GM12878 (cell line): ENCODE results near the gene PLAAT3. TPM values are rescaled to one million over a fixed set of nuclear protein-coding genes. Genes with fewer than 3 reads are reported as not detected.

Experiments used
- ATAC-seq: fragments of 200-7000 bp; cut with Tn5 transposase; 3 replicates; pipeline ENCODE4 v1.9.1; 2020; ENCODE audit warnings: mild to moderate bottlenecking, moderate library complexity
- BruUV-seq: library from RNA; stranded (reverse); fragments of 400-500 nt; replicated peaks from 2 replicates; lab custom pipeline; 2021; lab: Mats Ljungman, UMichigan
- CTCF ChIA-PET: fragments of 300-600 bp; sonication (Branson Sonifier 250); formaldehyde crosslinking; extraction: SDS; loops from one replicate; lab custom pipeline; 2021; ENCODE audit warnings: inconsistent platforms; lab: Yijun Ruan, JAX
- POLR2A ChIA-PET: fragments of 350-600 bp; formaldehyde crosslinking; extraction: SDS; loops from one replicate; lab custom pipeline; 2021; ENCODE audit warnings: inconsistent platforms; lab: Charles Lee
- RAD21 ChIA-PET: fragments of 300-600 bp; sonication (Branson Sonifier 250); formaldehyde crosslinking; loops from one replicate; lab custom pipeline; 2023; ENCODE audit warnings: antibody characterized with exemption; ENCODE audit not compliant: unreplicated experiment; lab: Charles Lee
- SMC1A ChIA-PET: fragments of 300-600 bp; sonication (Branson Sonifier 250); formaldehyde crosslinking; loops from one replicate; lab custom pipeline; 2023; ENCODE audit not compliant: unreplicated experiment, uncharacterized antibody; lab: Charles Lee
- DNase-seq: peaks from one replicate; pipeline ENCODE4 v3.0.0-alpha.2; 2011; ENCODE audit warnings: low read depth, low spot score
- FAIRE-seq: peaks from 3 replicates; lab custom pipeline; 2011; peaks lifted over from hg19 to GRCh38; lab: Jason Lieb, UNC
- H2AFZ ChIP-seq: 2 replicates; pipeline ENCODE4 v1.6.0; 2011; ENCODE audit warnings: low read depth, low read length, control low read depth; ENCODE audit not compliant: control insufficient read depth
- H3K27ac ChIP-seq: 2 replicates; pipeline ENCODE4 v1.5.1; 2011; ENCODE audit warnings: control low read depth; ENCODE audit not compliant: control insufficient read depth, insufficient read depth
- H3K27me3 ChIP-seq, 2 experiments: replicated peaks in 1 of 2; 2 replicates each; pipeline versions ENCODE4 v1.6.0 to v1.6.1; 2011; ENCODE audit warnings: low read length in 1 of 2; ENCODE audit not compliant: control insufficient read depth in 2 of 2, insufficient read depth in 2 of 2
- H3K36me3 ChIP-seq, 2 experiments: 2 replicates each; pipeline ENCODE4 v1.5.1; 2011; ENCODE audit warnings: low read length in 1 of 2; ENCODE audit not compliant: control insufficient read depth in 2 of 2, insufficient read depth in 2 of 2
- H3K4me1 ChIP-seq: 2 replicates; pipeline ENCODE4 v1.6.1; 2011; ENCODE audit warnings: mild to moderate bottlenecking, low read length, moderate library complexity, mixed read lengths; ENCODE audit not compliant: control insufficient read depth, insufficient read depth
- H3K4me2 ChIP-seq: 2 replicates; pipeline ENCODE4 v1.6.0; 2011; ENCODE audit warnings: control low read depth; ENCODE audit not compliant: control insufficient read depth, insufficient read depth
- H3K4me3 ChIP-seq: fragments of 200-600 bp; sonication (generic); 2 replicates; pipeline ENCODE4 v1.5.1; 2016
- H3K79me2 ChIP-seq: 2 replicates; pipeline ENCODE4 v1.6.0; 2011; ENCODE audit warnings: low read length; ENCODE audit not compliant: control insufficient read depth, insufficient read depth
- H3K9ac ChIP-seq: 2 replicates; pipeline ENCODE4 v1.8.0; 2011; ENCODE audit warnings: low read length, control low read depth, mixed read lengths; ENCODE audit not compliant: control insufficient read depth, insufficient read depth
- H3K9me3 ChIP-seq: replicated peaks from 3 replicates; pipeline ENCODE4 v1.5.1; 2011; ENCODE audit warnings: mild to moderate bottlenecking, low read length; ENCODE audit not compliant: control insufficient read depth, insufficient read depth
- H4K20me1 ChIP-seq: 2 replicates; pipeline ENCODE4 v1.6.0; 2011; ENCODE audit not compliant: control insufficient read depth, insufficient read depth
- CTCF ChIP-seq, 3 experiments: IDR thresholded peaks in 2 of 3; conservative IDR thresholded peaks in 1 of 3; 2 replicates each; pipeline ENCODE4 v1.5.1; 2011; ENCODE audit warnings: low read depth in 3 of 3, low read length in 3 of 3, mild to moderate bottlenecking in 3 of 3, control low read depth in 2 of 3, moderate library complexity in 2 of 3, inconsistent platforms in 1 of 3, mixed read lengths in 1 of 3; ENCODE audit not compliant: control insufficient read depth in 2 of 3, insufficient read depth in 1 of 3; ENCODE audit errors: extremely low read depth in 1 of 3
- GABPA ChIP-seq: IDR thresholded peaks from 2 replicates; pipeline ENCODE4 v1.6.1; 2014; ENCODE audit warnings: antibody characterized with exemption, low read depth, mild to moderate bottlenecking, inconsistent platforms
- MTA3 ChIP-seq: IDR thresholded peaks from 2 replicates; pipeline ENCODE4 v1.6.1; 2012; ENCODE audit warnings: low read length, inconsistent platforms, borderline replicate concordance
- NR2C2 ChIP-seq: IDR thresholded peaks from 2 replicates; pipeline ENCODE4 v1.6.1; 2011; ENCODE audit warnings: borderline replicate concordance, low read depth; ENCODE audit not compliant: control insufficient read depth, insufficient read length
- PBX3 ChIP-seq: IDR thresholded peaks from 2 replicates; pipeline ENCODE4 v1.6.1; 2011; ENCODE audit warnings: mild to moderate bottlenecking, low read depth, low read length, moderate library complexity; ENCODE audit not compliant: insufficient replicate concordance
- RFX5 ChIP-seq: IDR thresholded peaks from 2 replicates; pipeline ENCODE4 v1.6.1; 2011; ENCODE audit warnings: low read depth, low read length, improper control_type of control experiment
- YBX1 ChIP-seq: fragments of 450-650 bp; IDR thresholded peaks from 2 replicates; pipeline ENCODE4 v1.6.1; 2016; ENCODE audit warnings: antibody characterized with exemption
- YY1 ChIP-seq: IDR thresholded peaks from 2 replicates; pipeline ENCODE4 v1.6.1; 2011; ENCODE audit warnings: low read depth, mild to moderate bottlenecking, low read length
- WGBS: methylation state at CpG from one replicate; pipeline ENCODE4 v1.1.6; 2016; ENCODE audit warnings: low lambda C conversion rate; ENCODE audit not compliant: insufficient replicate concordance, insufficient coverage; ENCODE audit errors: missing lambda C conversion rate; 5-methylcytosine and 5-hydroxymethylcytosine counted together
- in situ Hi-C: fragments of 300-500 bp; cut with MboI; formaldehyde crosslinking; loops from 9 replicates; pipeline ENCODE4 v1.14.3; 2018; ENCODE audit warnings: mixed read lengths
- intact Hi-C: fragments of 100-400 bp; cut with micrococcal nuclease; formaldehyde crosslinking; loops from one replicate; pipeline ENCODE4 v1.14.2; 2022; ENCODE audit not compliant: unreplicated experiment
- polyA plus RNA-seq, 11 experiments: library from polyadenylated mRNA; depleted of rRNA in 4 of 11; unstranded in 6 of 11; stranded (reverse) in 5 of 11; fragments of >200 nt; fragmentation: Nextera tagmentation in 4 of 11; fragmentation: Illumina TruSeq in 1 of 11; extraction: Ambion mirVana in 4 of 11; extraction: Trizol in 1 of 11; gene quantifications; 1 replicate in 1 of 11; 2 replicates in 10 of 11; pipeline versions ENCODE4 v1.2.1 to v1.2.3, GENCODE V29; 2011 to 2016; ENCODE audit warnings: inconsistent platforms in 2 of 11, missing spikeins in 2 of 11, low read depth in 1 of 11
- total RNA-seq, 4 experiments: library from RNA; depleted of rRNA in 3 of 4; stranded (reverse); fragments of >200 nt in 3 of 4; fragmentation: Illumina TruSeq in 1 of 4; extraction: Trizol in 1 of 4; gene quantifications; 2 replicates each; pipeline versions ENCODE4 v1.2.1 to v1.2.3, GENCODE V29; 2013 to 2021

The PLAAT3 gene
- total and polyA plus RNA-seq, 10 of the 15 experiments (the other 5 are each of a cell fraction or from before 2014, with no cell fraction given), result 4.8 to 37.0 (median 14.8) TPM

- ChIA-PET CTCF (interaction anchor here (0.6 kb wide), 1 partner anchor 17 kb away, joined by 3 read pairs; no protein-coding TSS in a partner anchor), SMC1A (interaction anchor here (0.6 to 1.4 kb wide), 2 partner anchors 10 to 12 kb away, joined by 3 to 4 read pairs; no protein-coding TSS in a partner anchor), POLR2A (interaction anchor here (1.1 kb wide), 1 partner anchor 9 kb away, joined by 3 read pairs; no protein-coding TSS in a partner anchor), RAD21 (interaction anchor here (0.6 kb wide), 1 partner anchor 12 kb away, joined by 3 read pairs; no protein-coding TSS in a partner anchor)
- Histone ChIP-seq H3K27me3 (no peaks in the 10 kb centered on the region), H3K4me1 (peaks cover 23% of the 10 kb centered on the region), H3K9me3 (no peaks in the 10 kb centered on the region), H3K4me2 (no peak overlapping the region), H3K9ac (no peak overlapping the region), H3K4me3 (no peak overlapping the region), H2AFZ (no peak overlapping the region), H3K36me3 (no peaks in the 10 kb centered on the region), H3K79me2 (no peaks in the 10 kb centered on the region), H3K27ac (no peak overlapping the region), H4K20me1 (no peaks in the 10 kb centered on the region)
- FAIRE-seq (no peak), ATAC-seq (no peak), DNase-seq (no peak)
- 95% methylated on average over 4 of the region's 4 CpGs for WGBS
- in situ Hi-C loops (no loop called here), intact Hi-C loops (no loop called here)
- BruUV-seq, result no TSS peak
- TF ChIP-seq YBX1 (no peak), GABPA (no peak), NR2C2 (no peak), YY1 (no peak), CTCF (IDR thresholded peaks at IDR 0.05 in 2 of 3, conservative IDR thresholded peaks at IDR 0.05 in 1 of 3; ENCODE audit: control insufficient read depth in 2 of 3, extremely low read depth in 1 of 3, insufficient read depth in 1 of 3, low read depth in 3 of 3, low read length in 3 of 3) (no peak), MTA3 (no peak), PBX3 (no peak), RFX5 (no peak)
These were observed 59.4 kb downstream of the PLAAT3 start for GRCh38 chr11:63554877-63555223.
